ENCODE results near the gene SUDS3.

Gene SUDS3

DNA sequence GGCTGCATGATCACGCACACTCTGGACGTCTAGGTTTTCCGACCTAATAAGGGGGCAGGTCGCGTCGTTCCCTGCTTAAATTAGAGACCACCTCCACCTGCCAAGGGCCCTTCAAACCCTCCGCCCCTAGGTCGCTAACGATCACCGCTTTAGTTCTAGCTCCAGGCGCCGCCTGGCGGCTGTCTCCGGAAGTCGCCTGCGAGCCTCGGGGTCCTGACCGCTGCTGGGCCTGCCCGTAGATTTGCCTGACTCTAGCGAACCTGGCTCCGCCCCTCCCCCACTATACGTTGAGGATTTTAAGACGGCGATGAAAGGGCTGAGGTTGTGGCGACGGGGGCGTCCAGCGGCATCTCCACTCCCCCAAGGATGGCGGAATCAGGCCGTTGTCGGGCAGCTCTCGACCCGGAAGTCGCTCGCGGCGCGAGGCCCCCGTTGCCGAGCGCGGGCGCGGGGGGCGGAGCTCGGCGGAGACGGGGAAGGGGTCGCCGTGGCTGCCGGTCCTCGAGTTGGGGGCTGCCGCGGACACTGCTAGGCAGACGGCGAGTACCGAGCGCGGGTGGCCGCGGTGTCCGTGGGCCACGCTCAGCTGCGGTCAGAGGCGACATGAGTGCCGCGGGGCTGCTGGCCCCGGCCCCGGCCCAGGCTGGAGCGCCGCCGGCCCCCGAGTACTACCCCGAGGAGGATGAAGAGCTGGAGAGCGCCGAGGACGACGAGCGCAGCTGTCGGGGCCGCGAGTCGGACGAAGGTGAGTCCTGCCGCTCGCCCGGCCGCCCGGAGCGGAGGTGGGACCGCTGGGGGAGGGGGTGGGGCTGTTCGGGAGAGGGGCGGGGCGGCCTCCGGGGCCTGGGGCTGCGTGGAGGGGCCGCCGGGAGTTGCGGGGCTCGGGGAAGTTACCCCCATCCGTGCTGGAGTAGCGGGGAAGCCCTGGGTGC is at the start of gene SUDS3:
Gene SUDS3 (plus strand): TSS at position 467 of the 932 bp plus-strand sequence. CDS start 137 bp downstream, at position 604.
- peak within 1 kb of the TSS; percentile 91 for H3K4me3 ChIP-seq (ENCODE audit: low read depth, low read length)
- H3K36me3 ChIP-seq (ENCODE audit: control insufficient read depth, insufficient read depth, low read length) = peaks cover 8% of the 10 kb centered on the region
- peaks cover 7% of the 10 kb centered on the region for H3K4me1 ChIP-seq (ENCODE audit: control insufficient read depth, insufficient read depth, low read length)
- no peaks in the 10 kb centered on the region for H3K9me3 ChIP-seq (ENCODE audit: control insufficient read depth, insufficient read depth, low read length)
- H3K9ac ChIP-seq (ENCODE audit: low read depth, low read length) = peak within 1 kb of the TSS; percentile 93
- H3K27me3 ChIP-seq (ENCODE audit: control insufficient read depth, insufficient read depth, low read length) = no peaks in the 10 kb centered on the region

GRCh38 chr12:118326991-118327390 is 49.4 kb upstream of the SUDS3 start:
- H3K9ac ChIP-seq (ENCODE audit: low read depth, low read length) = no peak overlapping the region
- no peaks in the 10 kb centered on the region for H3K36me3 ChIP-seq (ENCODE audit: control insufficient read depth, insufficient read depth, low read length)
- H3K9me3 ChIP-seq (ENCODE audit: control insufficient read depth, insufficient read depth, low read length) = no peaks in the 10 kb centered on the region
- H3K4me1 ChIP-seq (ENCODE audit: control insufficient read depth, insufficient read depth, low read length) = no peaks in the 10 kb centered on the region
- H3K27me3 ChIP-seq (ENCODE audit: control insufficient read depth, insufficient read depth, low read length) = no peaks in the 10 kb centered on the region
- H3K4me3 ChIP-seq (ENCODE audit: low read depth, low read length) = no peak overlapping the region

DNA sequence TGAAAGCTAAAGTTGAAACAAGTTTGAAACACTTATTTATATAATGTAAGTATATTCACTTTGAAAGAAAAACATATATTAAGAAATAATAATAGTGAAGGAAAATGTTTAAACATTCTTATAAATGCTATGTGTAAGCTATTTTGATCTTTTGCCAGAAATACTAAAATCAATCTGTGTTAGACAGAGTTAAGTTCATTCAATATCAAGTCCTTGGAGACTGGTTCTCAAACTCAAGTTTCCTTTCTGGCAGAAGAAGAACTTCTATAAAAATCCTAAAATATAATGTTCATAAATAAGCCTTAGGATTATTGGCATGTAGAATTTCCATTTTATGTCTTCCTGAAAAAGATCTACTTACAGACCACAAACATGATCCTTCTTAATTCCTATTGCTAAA is 49.0 kb upstream of the SUDS3 start:
- no peaks in the 10 kb centered on the region for H3K9me3 ChIP-seq (ENCODE audit: control insufficient read depth, insufficient read depth, low read length)
- H3K36me3 ChIP-seq (ENCODE audit: control insufficient read depth, insufficient read depth, low read length) = no peaks in the 10 kb centered on the region
- no peaks in the 10 kb centered on the region for H3K4me1 ChIP-seq (ENCODE audit: control insufficient read depth, insufficient read depth, low read length)
- H3K9ac ChIP-seq (ENCODE audit: low read depth, low read length) = no peak overlapping the region
- H3K4me3 ChIP-seq (ENCODE audit: low read depth, low read length) = no peak overlapping the region
- H3K27me3 ChIP-seq (ENCODE audit: control insufficient read depth, insufficient read depth, low read length) = no peaks in the 10 kb centered on the region

- no peaks in the 10 kb centered on the region for H3K4me1 ChIP-seq (ENCODE audit: control insufficient read depth, insufficient read depth, low read length)
Measured at GRCh38 chr12:118328486-118329330, 47.6 kb upstream of the SUDS3 start.

DNA sequence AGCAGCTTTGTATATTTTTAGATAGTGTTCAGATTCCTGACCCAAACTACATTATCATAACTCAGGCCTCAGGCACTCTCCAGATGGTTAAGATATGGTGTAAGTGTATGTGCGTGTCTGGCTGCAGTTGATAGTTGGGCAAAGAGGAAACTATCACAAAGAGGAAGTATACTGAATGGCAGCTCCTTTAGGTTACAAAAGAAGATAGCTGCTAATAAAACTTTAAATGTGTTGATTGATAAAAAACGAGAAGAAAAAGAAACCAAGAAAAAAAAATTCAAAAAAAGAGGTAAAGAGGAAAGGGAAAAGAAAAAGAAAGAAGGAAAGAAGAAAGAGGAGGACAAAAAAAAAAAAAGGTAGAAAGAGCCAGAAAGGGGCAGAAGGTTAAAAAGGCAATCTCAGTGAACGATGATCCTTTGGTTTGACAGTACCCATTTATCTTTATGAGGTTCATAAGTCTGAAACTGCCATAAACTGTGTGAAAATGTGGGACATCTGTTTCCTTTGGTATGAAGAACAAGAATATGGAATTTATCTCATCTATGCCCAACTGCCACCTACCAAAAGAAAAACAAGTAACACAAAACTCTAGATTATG is 45.8 kb upstream of the SUDS3 start:
- no peak overlapping the region for H3K4me3 ChIP-seq (ENCODE audit: low read depth, low read length)
- no peaks in the 10 kb centered on the region for H3K4me1 ChIP-seq (ENCODE audit: control insufficient read depth, insufficient read depth, low read length)
- no peaks in the 10 kb centered on the region for H3K9me3 ChIP-seq (ENCODE audit: control insufficient read depth, insufficient read depth, low read length)
- H3K27me3 ChIP-seq (ENCODE audit: control insufficient read depth, insufficient read depth, low read length) = no peaks in the 10 kb centered on the region
- H3K9ac ChIP-seq (ENCODE audit: low read depth, low read length) = no peak overlapping the region
- no peaks in the 10 kb centered on the region for H3K36me3 ChIP-seq (ENCODE audit: control insufficient read depth, insufficient read depth, low read length)

More at GRCh38 chr12:118328486-118329330, 47.6 kb upstream of the SUDS3 start:
- H3K36me3 ChIP-seq (ENCODE audit: control insufficient read depth, insufficient read depth, low read length) = no peaks in the 10 kb centered on the region
- no peaks in the 10 kb centered on the region for H3K27me3 ChIP-seq (ENCODE audit: control insufficient read depth, insufficient read depth, low read length)
- no peak overlapping the region for H3K4me3 ChIP-seq (ENCODE audit: low read depth, low read length)
- no peak overlapping the region for H3K9ac ChIP-seq (ENCODE audit: low read depth, low read length)
- no peaks in the 10 kb centered on the region for H3K9me3 ChIP-seq (ENCODE audit: control insufficient read depth, insufficient read depth, low read length)

- H3K36me3 ChIP-seq (ENCODE audit: control insufficient read depth, insufficient read depth, low read length) = no peaks in the 10 kb centered on the region
- H3K9ac ChIP-seq (ENCODE audit: low read depth, low read length) = no peak overlapping the region
- H3K9me3 ChIP-seq (ENCODE audit: control insufficient read depth, insufficient read depth, low read length) = no peaks in the 10 kb centered on the region
- H3K4me1 ChIP-seq (ENCODE audit: control insufficient read depth, insufficient read depth, low read length) = no peaks in the 10 kb centered on the region
- no peaks in the 10 kb centered on the region for H3K27me3 ChIP-seq (ENCODE audit: control insufficient read depth, insufficient read depth, low read length)
- no peak overlapping the region for H3K4me3 ChIP-seq (ENCODE audit: low read depth, low read length)
Measured at GRCh38 chr12:118332511-118332910, 43.8 kb upstream of the SUDS3 start.

GRCh38 chr12:118334241-118334640 is 42.1 kb upstream of the SUDS3 start:
- no peaks in the 10 kb centered on the region for H3K36me3 ChIP-seq (ENCODE audit: control insufficient read depth, insufficient read depth, low read length)
- H3K27me3 ChIP-seq (ENCODE audit: control insufficient read depth, insufficient read depth, low read length) = no peaks in the 10 kb centered on the region
- peaks cover 3% of the 10 kb centered on the region for H3K4me1 ChIP-seq (ENCODE audit: control insufficient read depth, insufficient read depth, low read length)
- no peak overlapping the region for H3K4me3 ChIP-seq (ENCODE audit: low read depth, low read length)
- no peaks in the 10 kb centered on the region for H3K9me3 ChIP-seq (ENCODE audit: control insufficient read depth, insufficient read depth, low read length)
- H3K9ac ChIP-seq (ENCODE audit: low read depth, low read length) = no peak overlapping the region

- peaks cover 3% of the 10 kb centered on the region for H3K4me1 ChIP-seq (ENCODE audit: control insufficient read depth, insufficient read depth, low read length)
- no peaks in the 10 kb centered on the region for H3K9me3 ChIP-seq (ENCODE audit: control insufficient read depth, insufficient read depth, low read length)
- no peak overlapping the region for H3K9ac ChIP-seq (ENCODE audit: low read depth, low read length)
- H3K27me3 ChIP-seq (ENCODE audit: control insufficient read depth, insufficient read depth, low read length) = no peaks in the 10 kb centered on the region
- H3K36me3 ChIP-seq (ENCODE audit: control insufficient read depth, insufficient read depth, low read length) = no peaks in the 10 kb centered on the region
- no peak overlapping the region for H3K4me3 ChIP-seq (ENCODE audit: low read depth, low read length)
Measured at GRCh38 chr12:118334939-118335567, 41.3 kb upstream of the SUDS3 start.

DNA sequence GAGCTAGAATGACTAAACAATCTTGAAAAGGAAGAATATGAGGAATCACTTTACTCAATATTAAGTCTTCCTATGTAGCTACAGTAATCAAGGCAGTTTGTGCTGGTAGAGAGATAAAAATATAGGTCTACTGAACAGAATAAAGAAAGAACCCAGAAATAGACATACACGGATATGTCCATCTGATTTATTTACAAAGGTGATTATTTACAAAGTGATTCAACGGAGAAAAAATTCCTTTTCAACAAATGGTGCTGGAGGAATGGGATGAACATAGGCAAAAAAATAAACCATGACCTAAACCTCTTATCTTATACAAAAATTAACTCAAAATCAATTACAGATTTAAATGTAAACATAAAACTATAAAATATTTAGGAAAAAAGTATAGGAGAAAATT is 40.2 kb upstream of the SUDS3 start:
- Histone ChIP-seq H3K36me3 (ENCODE audit: control insufficient read depth, insufficient read depth, low read length) (no peaks in the 10 kb centered on the region), H3K4me3 (ENCODE audit: low read depth, low read length) (no peak overlapping the region), H3K9ac (ENCODE audit: low read depth, low read length) (no peak overlapping the region), H3K4me1 (ENCODE audit: control insufficient read depth, insufficient read depth, low read length) (peaks cover 3% of the 10 kb centered on the region), H3K27me3 (ENCODE audit: control insufficient read depth, insufficient read depth, low read length) (no peaks in the 10 kb centered on the region), H3K9me3 (ENCODE audit: control insufficient read depth, insufficient read depth, low read length) (no peaks in the 10 kb centered on the region)

- Histone ChIP-seq H3K9ac (ENCODE audit: low read depth, low read length) (no peak overlapping the region), H3K27me3 (ENCODE audit: control insufficient read depth, insufficient read depth, low read length) (no peaks in the 10 kb centered on the region), H3K36me3 (ENCODE audit: control insufficient read depth, insufficient read depth, low read length) (no peaks in the 10 kb centered on the region), H3K4me3 (ENCODE audit: low read depth, low read length) (no peak overlapping the region), H3K4me1 (ENCODE audit: control insufficient read depth, insufficient read depth, low read length) (peaks cover 3% of the 10 kb centered on the region), H3K9me3 (ENCODE audit: control insufficient read depth, insufficient read depth, low read length) (no peaks in the 10 kb centered on the region)
Measured at GRCh38 chr12:118337194-118337838, 39.0 kb upstream of the SUDS3 start.

- H3K9me3 ChIP-seq (ENCODE audit: control insufficient read depth, insufficient read depth, low read length) = no peaks in the 10 kb centered on the region
- no peaks in the 10 kb centered on the region for H3K36me3 ChIP-seq (ENCODE audit: control insufficient read depth, insufficient read depth, low read length)
- no peak overlapping the region for H3K4me3 ChIP-seq (ENCODE audit: low read depth, low read length)
- peaks cover 14% of the 10 kb centered on the region for H3K4me1 ChIP-seq (ENCODE audit: control insufficient read depth, insufficient read depth, low read length)
- H3K27me3 ChIP-seq (ENCODE audit: control insufficient read depth, insufficient read depth, low read length) = no peaks in the 10 kb centered on the region
- no peak overlapping the region for H3K9ac ChIP-seq (ENCODE audit: low read depth, low read length)
Measured at GRCh38 chr12:118342090-118342489, 34.3 kb upstream of the SUDS3 start.

Data from iPS-15b (cell line).